Left lobe of liver (tissue), 2 donors: ENCODE results near the gene PSMD13. TPM values are rescaled to one million over a fixed set of nuclear protein-coding genes. Genes with fewer than 3 reads are reported as not detected.
A peak's percentile ranks its signal among the peaks of the same experiment; 100 is the strongest.

ENCODE experiments used
- ATAC-seq: fragments of 200-7000 bp; cut with Tn5 transposase; one replicate; pipeline ENCODE4 v1.9.1; 2020; ENCODE audit warnings: mild to moderate bottlenecking, moderate library complexity
- DNase-seq: peaks from one replicate; pipeline ENCODE4 v3.0.0-alpha.2; 2020; ENCODE audit warnings: low spot score
- total RNA-seq: library from RNA; stranded (reverse); gene quantifications from one replicate; pipeline ENCODE4 v1.2.1, GENCODE V29; 2021
- donor health status: DM: no; HTN: no; CAD: no; lungs with moderate emphysema.
- donor health status: DM: no; HTN: yes; CAD: no.

PSMD13 gene
- total RNA-seq, 1 donor from 2014 or later = 49.5 TPM

GRCh38 chr11:240315-240714, 3.5 kb downstream of the PSMD13 start:
- DNase-seq (peak; percentile 6), ATAC-seq (no peak)

GRCh38 chr11:241634-242033, 4.9 kb downstream of the PSMD13 start:
- ATAC-seq = no peak
- peak; percentile 7 for DNase-seq

GRCh38 chr11:244376-244775, 7.6 kb downstream of the PSMD13 start:
- no peak for DNase-seq
- no peak for ATAC-seq

GRCh38 chr11:249062-249461, 12.3 kb downstream of the PSMD13 start:
- no peak for ATAC-seq
- peak; percentile 30 for DNase-seq

GRCh38 chr11:250274-250673, 13.5 kb downstream of the PSMD13 start:
- peak; percentile 16 for DNase-seq
- no peak for ATAC-seq

GRCh38 chr11:250740-251299, 14.0 kb downstream of the PSMD13 start:
- DNase-seq (peak; percentile 54), ATAC-seq (peak; percentile 80)

GRCh38 chr11:251550-251949, 14.8 kb downstream of the PSMD13 start:
- DNase-seq = peak; percentile 39
- no peak for ATAC-seq

- ATAC-seq (no peak), DNase-seq (no peak)
Observed at GRCh38 chr11:252666-253065, 15.9 kb downstream of the PSMD13 start.

- ATAC-seq = no peak
Observed at GRCh38 chr11:253160-253885, 16.5 kb downstream of the PSMD13 start.

GRCh38 chr11:253886-254270, 17.1 kb downstream of the PSMD13 start:
- ATAC-seq (no peak), DNase-seq (peak; percentile 23)

More at GRCh38 chr11:253160-253885, 16.5 kb downstream of the PSMD13 start:
- peak; percentile 40 for DNase-seq

- ATAC-seq = no peak
- no peak for DNase-seq
Observed at GRCh38 chr11:255176-255575, 18.4 kb downstream of the PSMD13 start.

- DNase-seq (no peak), ATAC-seq (no peak)
Observed at GRCh38 chr11:255816-256215, 19.0 kb downstream of the PSMD13 start.

- ATAC-seq = no peak
Observed at GRCh38 chr11:256952-257737, 20.4 kb downstream of the PSMD13 start.

GRCh38 chr11:257766-258493, 21.2 kb downstream of the PSMD13 start:
- peak; percentile 36 for ATAC-seq
- DNase-seq = peak; percentile 39

More at GRCh38 chr11:256952-257737, 20.4 kb downstream of the PSMD13 start:
- DNase-seq = peak; percentile 31

- no peak for ATAC-seq
- peak; percentile 11 for DNase-seq
Observed at GRCh38 chr11:259413-259812, 22.6 kb downstream of the PSMD13 start.

GRCh38 chr11:261624-262023, 24.8 kb downstream of the PSMD13 start:
- ATAC-seq (no peak), DNase-seq (peak; percentile 16)

- DNase-seq (peak; percentile 40), ATAC-seq (no peak)
Observed at GRCh38 chr11:266676-267439, 30.1 kb downstream of the PSMD13 start.

- ATAC-seq = peak; percentile 17
- DNase-seq = peak; percentile 48
Observed at GRCh38 chr11:267491-267994, 30.8 kb downstream of the PSMD13 start.

- DNase-seq (peak; percentile 47), ATAC-seq (peak; percentile 47)
Observed at GRCh38 chr11:268716-269145, 32.0 kb downstream of the PSMD13 start.
